GM18873 (cell line): ENCODE results near the gene RAC2.
A peak's percentile ranks its signal among the peaks of the same experiment; 100 is the strongest.

Experiments used
- ATAC-seq: cut with Tn5 transposase; IDR thresholded peaks from one replicate; pipeline ENCODE4 v1.9.1; 2021; ENCODE audit warnings: mild to moderate bottlenecking, moderate library complexity, moderate number of reproducible peaks; ENCODE audit not compliant: unreplicated experiment, low FRiP score

The RAC2 gene

GRCh38 chr22:37244114-37244921, at the start of gene RAC2:
Gene RAC2 (minus strand): TSS chr22:37244269. CDS start chr22:37244148, 121 bp downstream.
- peak; percentile 36 for ATAC-seq

GRCh38 chr22:37293172-37293571, 49.1 kb upstream of the RAC2 start:
- no peak for ATAC-seq

GRCh38 chr22:37292641-37293040, 48.6 kb upstream of the RAC2 start:
- no peak for ATAC-seq

- ATAC-seq = no peak
Observed at GRCh38 chr22:37291559-37292298, 47.7 kb upstream of the RAC2 start.

- ATAC-seq = no peak
Observed at GRCh38 chr22:37290737-37291136, 46.7 kb upstream of the RAC2 start.

- no peak for ATAC-seq
Observed at GRCh38 chr22:37289156-37289735, 45.2 kb upstream of the RAC2 start.

- ATAC-seq = no peak
Observed at GRCh38 chr22:37288521-37288920, 44.5 kb upstream of the RAC2 start.

- no peak for ATAC-seq
Observed at GRCh38 chr22:37287550-37287951, 43.5 kb upstream of the RAC2 start.

GRCh38 chr22:37285937-37286336, 41.9 kb upstream of the RAC2 start:
- no peak for ATAC-seq

- ATAC-seq = no peak
Observed at GRCh38 chr22:37284805-37285355, 40.8 kb upstream of the RAC2 start.

- no peak for ATAC-seq
Observed at GRCh38 chr22:37284126-37284804, 40.2 kb upstream of the RAC2 start.

- ATAC-seq = no peak
Observed at GRCh38 chr22:37283393-37283937, 39.4 kb upstream of the RAC2 start.

- no peak for ATAC-seq
Observed at GRCh38 chr22:37282385-37282677, 38.3 kb upstream of the RAC2 start, which contains the start of gene CYTH4. Gene CYTH4 (plus strand): TSS chr22:37282508. CDS start chr22:37282570, 62 bp downstream.

GRCh38 chr22:37281646-37282384, 37.7 kb upstream of the RAC2 start:
- ATAC-seq = no peak

GRCh38 chr22:37281195-37281594, 37.1 kb upstream of the RAC2 start:
- no peak for ATAC-seq

- ATAC-seq = no peak
Observed at GRCh38 chr22:37280718-37281117, 36.6 kb upstream of the RAC2 start.

GRCh38 chr22:37279331-37280181, 35.5 kb upstream of the RAC2 start:
- ATAC-seq = no peak

- no peak for ATAC-seq
Observed at GRCh38 chr22:37278261-37278660, 34.2 kb upstream of the RAC2 start.

- ATAC-seq = no peak
Observed at GRCh38 chr22:37277384-37277783, 33.3 kb upstream of the RAC2 start.
